Stimulated activated CD4-positive, alpha-beta T cell treated with anti-CD3 and anti-CD28 coated beads, Interleukin-4, amount 100 ng/mL, for 1 hour (primary cell): ENCODE measurements around the gene ZFHX2.
A peak's percentile ranks its signal among the peaks of the same experiment; 100 is the strongest.

Experiments
- DNase-seq: peaks from one replicate; pipeline ENCODE4 v3.0.0-alpha.2; 2020

Gene ZFHX2

DNA sequence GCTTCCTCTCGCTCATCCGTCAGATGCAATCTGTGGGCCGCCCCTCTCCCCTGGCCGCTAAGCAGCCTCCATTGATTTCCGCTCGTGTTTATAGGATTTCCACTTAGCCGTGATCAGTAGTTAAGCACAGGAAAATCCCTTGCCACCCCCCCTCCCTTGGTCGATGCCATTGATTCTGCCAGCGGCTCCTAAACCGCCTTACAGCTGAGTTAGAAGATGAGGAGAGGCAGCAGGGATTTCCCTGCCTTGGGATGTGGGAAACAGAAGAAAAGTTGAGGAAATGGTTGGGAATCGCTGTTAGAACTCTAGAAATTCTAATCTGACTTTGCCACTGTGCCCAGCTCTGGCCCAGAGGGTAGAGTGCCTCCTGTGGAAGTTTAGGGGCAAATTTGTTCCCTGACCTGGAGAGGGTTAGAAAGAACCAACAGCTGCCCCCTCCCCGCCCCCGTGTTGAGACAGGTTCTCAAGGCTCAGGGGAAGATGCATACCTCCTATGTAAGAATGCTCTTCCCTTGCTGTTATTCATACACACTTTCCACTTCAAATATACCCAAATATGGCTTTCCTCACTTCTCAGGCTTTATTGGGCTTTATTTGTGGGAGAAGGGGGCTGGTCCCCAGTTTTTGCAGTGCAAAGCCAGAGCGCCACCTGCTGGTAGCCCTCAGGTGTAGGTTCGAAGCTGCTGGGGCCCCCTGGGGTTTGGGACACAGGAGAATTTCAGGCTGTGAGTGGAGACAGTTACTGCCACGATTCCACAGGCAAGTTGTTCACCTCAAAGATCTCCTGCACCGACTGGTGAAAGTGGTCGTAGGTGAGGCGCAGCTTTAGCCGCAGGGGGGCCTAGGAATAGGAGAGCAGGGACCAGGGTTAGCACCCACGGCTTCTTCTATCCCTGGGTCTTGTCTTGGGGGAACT is 7.7 kb upstream of the ZFHX2 start:
- DNase-seq: peak; percentile 75

DNA sequence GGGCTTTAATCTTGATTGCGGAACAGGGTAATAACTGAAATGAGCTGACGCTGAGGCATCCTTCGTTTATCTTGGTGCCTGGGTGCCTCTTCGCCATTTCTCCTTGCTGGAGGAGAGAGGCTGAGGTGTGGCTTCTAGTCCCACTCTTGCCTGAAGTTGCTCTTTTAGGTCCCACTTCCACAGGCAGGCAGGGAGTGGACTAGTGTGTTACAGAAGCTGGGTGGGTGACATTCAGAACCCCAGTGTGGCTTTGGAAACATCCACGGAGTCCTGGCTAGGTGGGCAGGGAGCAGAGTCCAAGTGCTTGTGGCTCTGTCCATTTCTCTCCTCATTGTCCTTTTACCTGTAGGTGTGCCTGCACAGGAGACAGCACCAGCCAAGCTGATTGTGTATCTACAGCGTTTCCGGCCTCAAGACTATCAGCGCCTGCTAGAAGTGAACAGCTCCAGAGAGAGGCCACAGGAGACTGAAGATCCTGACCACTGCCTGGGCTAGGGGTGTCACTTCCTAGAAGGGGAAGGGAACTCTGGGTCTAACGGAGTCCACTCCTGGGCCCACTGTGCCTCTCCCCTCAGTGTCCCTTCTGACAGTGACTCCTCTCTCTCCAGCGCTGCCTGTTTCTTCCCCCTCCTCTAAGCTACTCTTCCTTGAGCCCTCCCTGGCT is 6.9 kb upstream of the ZFHX2 start:
- DNase-seq: no peak

DNA sequence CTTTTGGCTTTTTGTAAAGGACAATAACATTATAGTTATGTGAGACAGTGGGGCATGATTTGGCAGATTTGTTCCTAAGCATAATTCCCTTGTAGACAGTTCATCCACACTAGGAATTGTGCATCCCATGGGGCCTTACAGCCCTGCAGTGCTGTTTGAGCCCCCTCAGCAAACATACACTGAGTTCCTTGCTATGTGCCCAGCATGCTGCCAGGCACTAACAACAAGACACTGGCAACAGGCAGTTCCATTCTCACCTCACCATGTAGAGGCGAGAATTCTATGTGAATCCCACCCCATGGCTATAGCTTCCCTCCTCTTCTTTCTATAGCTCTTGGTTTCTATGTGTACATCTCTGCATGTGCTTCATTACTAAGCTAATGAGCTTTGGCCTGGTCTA is 6.4 kb upstream of the ZFHX2 start:
- no peak for DNase-seq

DNA sequence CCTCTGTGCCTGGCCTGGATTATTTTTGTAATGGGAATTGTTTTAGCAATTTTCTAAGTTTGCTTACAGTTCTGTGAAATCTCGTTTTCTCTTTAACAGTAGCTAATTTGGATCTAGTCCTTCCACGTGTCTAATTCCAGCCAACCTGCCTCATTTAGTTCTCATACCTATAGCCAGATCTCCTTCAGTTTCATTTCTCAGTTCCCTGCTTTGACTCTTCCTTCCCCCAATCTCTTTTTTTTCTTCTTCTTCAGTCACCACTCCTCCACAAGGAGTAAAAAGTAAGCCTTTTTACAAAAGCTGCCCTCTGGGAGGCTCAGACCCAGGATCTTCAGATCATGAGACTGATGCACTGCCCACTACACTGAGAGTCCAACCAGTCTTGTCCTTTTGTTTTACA is 6.0 kb upstream of the ZFHX2 start:
- no peak for DNase-seq

DNA sequence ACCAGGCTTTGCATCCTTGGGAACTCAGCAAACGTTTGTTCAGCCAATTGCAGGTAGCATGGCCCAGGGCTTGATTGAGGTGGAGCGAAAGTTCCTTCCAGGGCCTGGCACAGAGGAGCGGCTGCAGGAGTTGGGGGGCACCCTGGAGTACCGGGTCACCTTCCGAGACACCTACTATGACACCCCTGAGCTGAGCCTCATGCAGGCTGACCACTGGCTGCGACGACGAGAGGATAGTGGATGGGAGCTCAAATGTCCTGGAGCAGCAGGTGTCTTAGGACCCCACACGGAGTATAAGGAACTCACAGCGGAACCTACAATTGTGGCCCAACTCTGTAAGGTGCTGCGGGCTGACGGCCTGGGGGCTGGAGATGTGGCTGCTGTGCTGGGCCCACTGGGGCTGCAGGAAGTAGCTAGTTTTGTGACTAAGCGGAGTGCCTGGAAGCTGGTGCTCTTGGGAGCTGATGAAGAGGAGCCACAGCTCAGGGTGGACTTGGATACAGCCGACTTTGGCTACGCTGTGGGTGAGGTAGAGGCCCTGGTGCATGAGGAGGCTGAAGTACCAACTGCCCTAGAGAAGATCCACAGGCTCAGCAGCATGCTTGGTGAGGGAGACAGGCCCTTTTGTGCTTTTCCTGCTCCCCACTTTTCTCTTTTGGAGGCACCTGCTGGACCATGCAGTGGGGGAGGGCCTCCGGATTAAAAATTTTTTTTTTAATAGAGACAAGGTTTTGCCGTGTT is 5.3 kb upstream of the ZFHX2 start:
- no peak for DNase-seq

DNA sequence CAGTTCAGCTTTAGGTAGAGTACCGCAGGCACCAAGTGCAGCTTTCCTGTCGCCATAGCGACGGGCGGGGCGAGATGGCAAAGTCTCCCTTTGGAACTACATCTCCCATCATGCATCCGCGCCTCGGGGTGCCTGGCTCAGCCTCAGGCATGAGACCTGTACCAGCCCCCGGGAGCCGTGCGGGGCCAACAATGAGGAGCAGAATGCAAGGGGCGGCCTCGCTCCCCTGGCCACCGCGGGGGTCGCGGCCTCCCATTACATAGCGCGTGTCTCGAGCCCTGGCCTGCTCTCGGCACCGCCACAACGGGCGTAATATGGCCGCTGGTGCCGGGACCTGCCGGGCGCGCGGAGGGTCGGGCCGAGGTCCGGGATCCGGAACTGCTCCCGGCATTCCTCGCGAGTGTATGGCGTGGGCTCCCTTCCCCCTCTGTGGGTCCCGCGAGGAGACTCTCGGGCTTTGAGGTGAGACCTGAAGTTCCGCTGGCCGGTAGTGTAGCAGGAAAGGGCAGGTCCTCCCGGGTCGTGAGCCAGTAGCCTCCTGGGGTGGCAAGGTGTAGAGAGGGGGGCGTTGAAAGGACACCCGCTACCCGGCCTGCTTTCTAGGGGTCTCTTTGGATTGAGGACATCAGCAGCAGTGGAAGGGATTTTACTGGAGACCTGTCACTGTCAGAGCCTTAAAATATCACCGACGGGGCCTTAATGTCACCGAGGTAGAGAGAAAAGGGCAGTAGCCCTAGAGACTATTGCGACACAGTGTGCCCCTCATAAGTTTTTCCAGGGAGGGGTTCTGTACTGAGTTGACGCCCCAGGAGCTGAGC is 4.5 kb upstream of the ZFHX2 start, which contains the start of gene THTPA:
THTPA (plus strand) TSS at position 390 of the 818 bp plus-strand sequence. CDS start 487 bp downstream, outside the sequence.
- DNase-seq: peak; percentile 93

DNA sequence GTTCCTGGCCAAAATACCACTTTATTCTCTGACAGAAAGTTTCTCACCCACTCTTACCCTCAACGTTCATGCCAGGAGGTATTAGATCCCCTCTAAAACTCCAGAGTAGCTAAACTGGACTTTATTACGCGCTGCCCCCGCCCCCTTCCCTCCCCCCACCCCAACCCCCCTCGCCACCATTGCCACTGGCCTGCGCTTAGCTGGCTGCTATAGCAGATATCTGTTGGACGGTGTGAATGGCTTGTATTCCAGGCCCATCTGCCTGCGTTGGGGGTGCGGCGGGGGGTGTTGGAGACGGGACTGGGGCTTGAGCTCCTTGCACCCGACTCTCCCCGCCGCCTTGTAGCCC is 3.9 kb upstream of the ZFHX2 start:
- DNase-seq: no peak

DNA sequence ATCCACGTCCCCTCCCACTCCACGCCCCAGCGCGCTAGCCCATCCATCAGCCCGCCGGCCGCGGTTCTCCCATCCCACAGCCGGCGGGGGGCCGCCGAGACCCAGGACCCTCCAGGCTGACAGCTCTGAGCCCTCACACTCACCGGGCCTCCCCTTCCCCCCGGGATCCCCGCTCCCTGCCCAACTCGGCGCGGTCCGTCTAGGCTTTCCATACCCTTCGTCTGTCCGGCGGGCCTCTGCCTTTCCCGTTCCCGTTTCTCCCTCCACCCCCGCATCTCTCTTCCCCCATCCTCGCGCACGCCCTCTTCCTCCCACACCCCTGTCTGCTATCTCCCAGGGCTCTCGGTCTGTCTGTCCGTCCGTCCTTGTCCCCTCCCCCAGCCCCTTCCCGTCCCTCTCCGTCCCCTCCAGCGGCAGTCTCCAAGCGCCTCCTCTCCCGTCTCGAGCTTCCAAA is 726 bp downstream of the ZFHX2 start:
- DNase-seq: no peak

DNA sequence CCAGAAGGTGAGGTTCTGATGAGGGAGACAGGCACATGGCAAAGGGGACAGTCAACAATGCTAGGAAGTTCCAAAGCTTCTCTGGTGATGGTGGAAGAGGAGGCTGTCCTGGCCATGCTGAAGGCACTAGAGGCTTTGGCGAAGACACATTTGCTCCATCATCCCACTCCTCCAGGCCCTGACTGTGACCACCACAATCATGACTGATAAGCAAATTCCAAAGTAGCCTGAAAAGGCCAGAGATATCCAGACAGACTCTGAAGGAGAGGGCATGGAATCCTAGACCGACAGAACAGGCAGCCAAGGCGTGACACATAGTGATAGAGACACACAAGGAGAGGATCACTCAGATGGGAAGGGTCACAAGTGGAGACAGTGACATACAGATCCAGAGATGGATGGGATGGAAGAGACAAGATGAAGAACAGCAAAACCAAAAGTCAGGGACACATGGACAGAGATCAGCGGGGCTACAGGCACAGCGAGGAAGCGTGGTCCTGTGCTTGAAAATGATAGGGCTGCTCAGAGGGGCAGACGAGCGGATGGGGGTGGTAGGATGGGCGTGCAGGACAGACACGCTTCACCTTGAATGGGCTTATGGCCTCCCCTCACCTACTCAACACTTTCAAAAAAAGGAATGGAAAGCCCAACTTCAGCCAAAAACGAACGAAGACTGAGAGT is 1.3 kb downstream of the ZFHX2 start:
- DNase-seq: no peak

DNA sequence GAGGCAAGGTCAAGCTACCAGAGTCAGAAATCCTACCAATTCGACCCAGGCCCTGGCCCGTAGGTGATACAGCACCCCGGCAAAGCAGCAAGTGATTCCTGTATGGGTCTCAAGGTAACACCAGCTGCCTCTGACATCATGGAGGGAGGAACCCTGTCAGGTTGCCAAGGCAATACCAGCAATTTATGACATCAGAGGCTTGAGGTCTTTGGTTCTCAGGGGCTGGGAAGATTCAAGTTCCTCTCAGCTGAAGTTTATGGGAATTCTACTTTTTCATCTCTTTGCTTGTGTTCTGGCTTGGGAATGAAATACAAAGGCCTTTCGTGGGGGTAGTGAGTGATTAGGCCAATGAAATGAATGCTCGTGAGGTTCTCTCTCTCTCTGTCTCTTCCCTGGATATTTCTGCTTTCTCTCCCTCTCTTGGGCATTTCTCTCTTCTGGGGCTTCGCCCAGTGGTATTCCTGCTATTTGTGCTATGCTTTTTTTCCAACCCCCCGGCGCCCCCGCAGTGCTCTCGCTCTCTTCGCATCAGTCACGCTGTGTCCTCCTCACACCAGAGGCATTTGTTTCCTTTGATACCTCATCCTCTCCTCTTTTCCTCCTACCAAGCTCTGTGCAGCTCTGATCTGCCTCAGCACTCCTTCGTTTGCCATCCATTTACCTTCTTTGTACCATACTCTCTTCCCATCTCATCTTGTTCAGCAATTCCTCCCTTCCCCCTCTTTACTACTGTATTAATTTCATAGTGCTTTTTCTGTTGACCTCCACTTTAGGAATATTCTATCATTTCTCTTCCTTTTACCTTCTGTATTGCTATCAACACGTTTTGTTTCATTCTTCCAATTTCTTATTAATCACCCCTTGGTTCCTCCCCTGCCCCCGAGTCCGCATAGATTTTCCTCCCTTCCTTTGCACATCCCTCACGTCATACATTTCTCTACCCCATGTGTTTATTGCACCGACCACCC is 2.9 kb downstream of the ZFHX2 start:
- no peak for DNase-seq

DNA sequence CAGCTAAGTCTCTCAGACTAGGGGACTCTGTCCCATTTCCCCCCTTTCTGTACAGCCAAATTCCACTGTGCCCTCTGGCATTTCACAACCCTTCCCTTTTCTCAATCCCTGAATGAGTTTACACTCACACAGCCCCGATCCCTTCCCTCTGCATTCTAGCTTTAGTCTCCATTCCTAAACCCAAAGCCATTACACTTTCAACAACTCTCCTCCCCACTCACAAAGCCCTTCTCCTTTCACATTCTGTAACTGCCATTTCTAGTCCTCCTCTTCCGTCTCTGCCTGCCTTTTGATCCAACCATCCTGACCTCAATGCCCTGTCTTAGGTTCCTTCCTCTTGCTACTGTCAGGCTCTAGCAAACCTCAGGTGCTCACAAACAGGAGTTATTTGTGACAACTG is 3.6 kb downstream of the ZFHX2 start:
- no peak for DNase-seq

DNA sequence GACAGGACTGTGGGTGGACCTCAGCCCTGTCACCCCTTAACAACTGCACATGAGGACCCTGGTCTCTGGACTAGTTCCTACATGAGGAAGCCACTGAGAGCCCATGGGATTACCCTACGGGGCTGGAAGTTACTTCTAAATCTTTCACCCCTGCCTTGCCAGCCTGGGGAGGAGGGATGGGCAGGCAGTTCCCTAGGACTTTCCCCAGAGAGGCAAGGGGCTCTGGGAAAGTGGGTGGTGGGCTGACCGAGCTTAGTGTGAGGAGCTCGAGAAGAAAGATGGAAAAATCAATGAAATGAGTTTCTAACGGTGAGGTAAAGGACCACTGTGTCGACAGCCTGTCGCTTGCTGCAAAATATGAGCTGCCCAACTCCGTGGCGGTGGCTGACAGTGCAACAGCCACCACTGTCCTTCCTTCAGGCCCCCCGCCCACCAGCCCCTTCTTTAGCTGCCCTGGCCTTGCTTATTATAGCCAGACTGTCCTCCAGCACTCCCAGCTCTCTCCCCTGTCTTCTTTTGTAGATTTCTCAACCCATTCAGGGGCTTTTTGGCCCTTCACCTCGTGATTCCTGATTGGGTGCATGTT is 5.0 kb downstream of the ZFHX2 start:
- no peak for DNase-seq

DNA sequence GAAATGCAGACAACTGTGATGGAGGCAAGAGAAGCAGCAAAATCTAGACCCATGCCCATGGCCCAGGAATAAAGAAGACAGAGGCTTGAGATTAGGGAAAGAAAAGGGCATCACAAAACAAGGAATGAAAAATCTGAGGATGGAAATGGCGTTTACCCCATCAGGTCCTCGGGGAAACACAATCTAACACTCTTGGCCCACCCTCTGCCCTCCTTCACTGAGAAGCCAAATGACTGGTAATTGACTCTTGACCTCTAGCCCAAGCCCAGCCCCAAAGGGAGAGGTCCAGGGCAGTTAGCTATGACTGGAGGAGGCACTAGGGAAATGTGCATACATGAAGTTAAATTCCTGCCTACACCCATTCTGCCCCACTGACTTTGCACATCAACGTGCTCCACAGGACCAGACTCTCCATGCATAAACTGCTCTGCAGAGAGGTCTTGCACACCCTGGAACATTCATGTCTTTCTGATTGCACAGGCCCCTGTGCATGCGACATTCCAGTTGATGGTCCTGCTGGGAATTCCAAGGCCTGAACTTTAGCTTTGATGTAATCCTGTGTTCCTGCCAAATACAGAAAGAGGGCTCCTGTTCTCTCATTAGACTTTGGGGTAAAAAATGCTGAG is 5.7 kb downstream of the ZFHX2 start:
- no peak for DNase-seq

DNA sequence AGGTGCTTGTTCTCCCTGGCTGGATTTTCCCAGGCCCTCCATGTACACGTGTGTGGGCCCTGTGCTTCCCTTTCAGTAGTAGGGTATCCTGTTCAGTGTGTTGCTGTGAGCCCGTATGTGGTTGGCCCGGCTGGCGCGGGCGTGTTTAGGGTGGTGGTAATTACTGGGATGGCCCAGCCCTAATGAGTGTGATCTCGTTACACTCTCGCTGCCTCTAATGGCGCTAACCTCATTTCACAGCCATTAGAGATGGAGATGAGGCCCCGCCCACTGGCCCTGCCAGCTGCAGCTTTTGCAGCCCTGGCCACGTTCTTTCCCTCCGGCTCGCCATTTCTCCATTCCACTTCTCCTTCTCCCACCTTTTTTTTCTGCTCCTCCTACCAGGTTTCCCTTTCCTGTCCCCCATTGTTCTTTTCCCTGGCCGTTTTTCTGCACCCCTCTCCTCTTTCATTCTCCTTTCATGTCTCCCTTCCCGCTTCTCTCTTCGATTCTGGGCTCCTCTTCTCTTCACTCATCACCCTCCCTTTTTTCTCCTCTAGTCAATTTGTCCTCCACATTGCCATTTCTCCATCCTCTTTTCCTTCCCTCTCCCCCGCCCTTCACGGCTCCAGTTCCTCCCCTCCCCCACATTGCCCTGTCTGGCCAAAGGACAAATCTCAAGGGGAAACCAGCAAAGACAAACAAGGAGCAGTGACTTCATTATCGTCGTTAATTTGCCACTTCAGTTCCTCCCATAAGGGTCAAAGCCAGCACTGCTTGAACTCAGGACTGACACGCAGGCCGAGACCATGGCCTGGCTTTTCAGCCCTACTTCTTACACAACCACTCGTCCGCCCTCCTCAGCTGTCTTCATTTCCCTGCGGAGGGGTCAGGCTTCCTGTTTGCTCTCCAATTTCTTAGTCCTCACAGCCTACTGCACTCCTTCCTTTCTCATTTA is 6.8 kb downstream of the ZFHX2 start:
- no peak for DNase-seq

DNA sequence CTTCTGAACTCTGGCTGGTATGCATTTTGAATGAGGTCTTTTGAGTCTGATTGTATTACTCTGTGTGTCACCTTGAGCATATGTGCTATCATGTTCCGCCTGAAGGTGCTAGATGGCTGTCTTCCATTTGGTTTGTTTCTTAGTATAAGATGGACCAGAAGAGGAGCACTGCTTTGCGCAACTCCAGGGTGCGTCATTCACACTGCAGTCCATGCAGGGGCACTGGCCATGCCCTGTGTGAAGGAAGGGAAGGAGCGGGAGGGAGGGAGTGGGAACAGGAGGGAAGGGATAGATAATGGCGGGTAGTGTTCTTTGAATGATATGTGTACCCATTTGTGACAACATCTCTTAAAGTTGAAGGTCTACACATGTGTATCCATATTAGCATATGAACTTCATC is 8.2 kb downstream of the ZFHX2 start:
- DNase-seq: no peak

DNA sequence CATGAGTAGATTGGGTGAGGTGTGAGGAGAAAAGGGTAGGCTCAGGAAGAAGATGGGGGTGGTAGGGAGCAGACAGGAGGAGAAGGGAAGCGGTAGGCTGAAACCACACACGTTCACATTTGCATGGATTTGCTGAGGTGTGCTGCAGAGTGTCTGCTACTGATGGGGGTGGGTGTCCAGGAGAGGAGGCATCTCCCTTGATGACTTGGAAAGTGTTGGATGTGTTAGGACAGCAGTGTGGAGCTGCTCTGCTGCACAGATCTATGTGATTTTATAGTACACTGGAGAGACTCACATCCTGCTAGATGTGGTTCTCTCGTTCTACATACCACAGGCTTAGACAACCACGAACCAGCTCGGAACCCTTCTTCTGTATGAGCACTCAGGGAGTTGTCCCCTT is 9.3 kb downstream of the ZFHX2 start:
- DNase-seq: no peak

DNA sequence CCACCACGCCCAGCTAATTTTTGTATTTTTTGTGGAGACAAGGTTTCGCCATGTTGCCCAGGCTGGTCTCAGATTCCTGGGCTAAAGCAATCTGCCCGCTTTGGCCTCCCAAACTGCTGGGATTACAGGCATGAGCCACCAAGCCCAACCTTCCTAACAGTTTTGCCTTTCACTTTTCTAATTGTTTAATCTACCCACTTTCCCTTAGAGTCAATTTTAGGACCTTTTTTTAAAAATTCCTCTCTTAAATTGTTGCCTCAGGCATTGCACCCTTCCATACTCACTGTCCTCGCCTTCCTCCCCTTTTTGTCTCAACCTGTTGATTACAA is 11.5 kb downstream of the ZFHX2 start:
- no peak for DNase-seq

DNA sequence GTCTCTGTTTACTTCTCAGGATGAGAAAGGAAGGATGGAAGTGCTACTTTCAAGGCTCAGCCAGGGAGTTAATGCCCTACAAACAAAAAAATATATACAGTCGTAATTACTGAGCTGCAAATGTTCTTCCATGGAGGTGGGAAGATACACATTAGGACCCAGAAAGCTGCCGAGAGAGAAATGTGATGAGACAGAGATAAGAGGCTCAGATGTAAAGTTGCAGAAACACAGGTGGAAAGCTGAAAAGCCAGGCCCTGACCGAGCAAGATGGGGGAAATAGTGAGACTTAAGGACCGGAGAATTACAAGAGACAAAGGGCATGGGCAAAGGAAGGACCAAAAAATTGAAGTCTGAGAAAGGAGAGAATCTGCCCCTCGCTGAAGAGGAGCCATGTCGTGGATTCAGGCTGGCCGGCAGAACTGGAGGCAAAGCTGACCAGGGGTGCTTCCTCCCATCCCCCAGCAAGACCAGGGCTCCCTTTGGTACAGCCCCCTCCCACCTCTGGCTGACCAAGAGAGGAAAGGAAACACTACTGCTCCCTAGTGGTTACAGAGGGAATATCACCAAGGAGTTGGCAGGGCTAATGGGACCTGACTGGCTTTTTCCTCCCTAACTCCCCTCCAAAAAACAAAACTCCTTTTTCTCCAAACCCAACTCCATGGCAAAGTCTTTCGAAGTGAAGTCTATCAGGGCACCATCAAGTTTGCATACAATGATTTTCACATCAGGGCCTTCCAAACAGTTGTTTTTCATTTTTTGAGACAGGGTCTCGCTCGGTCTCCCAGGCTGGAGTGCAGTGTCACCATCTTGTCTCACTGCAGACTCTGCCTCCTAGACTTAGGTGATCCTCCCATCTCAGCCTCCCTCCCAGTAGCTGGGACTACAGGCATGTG is 12.1 kb downstream of the ZFHX2 start:
- no peak for DNase-seq
